Ovary (tissue), 3 donors: ENCODE results near the gene SUGCT.

Source experiments
- CTCF ChIP-seq, 3 donors: fragments of 450-650 bp in 2 of 3; fragments of 200-600 bp in 1 of 3; IDR thresholded peaks; one replicate each; pipeline versions ENCODE4 v1.5.1 to v1.8.0; 2016 to 2022; ENCODE audit warnings: antibody characterized with exemption in 3 of 3, mild to moderate bottlenecking in 1 of 3
- EP300 ChIP-seq: sonication (generic); formaldehyde crosslinking; IDR thresholded peaks from one replicate; pipeline ENCODE4 v1.6.1; 2017; ENCODE audit warnings: antibody characterized with exemption
- POLR2A ChIP-seq: fragments of 450-650 bp; IDR thresholded peaks from one replicate; pipeline ENCODE4 v1.6.1; 2017; ENCODE audit warnings: antibody characterized with exemption, mild to moderate bottlenecking, moderate library complexity
- donor health status: DM: no; HTN: no; CAD: no.

DNA sequence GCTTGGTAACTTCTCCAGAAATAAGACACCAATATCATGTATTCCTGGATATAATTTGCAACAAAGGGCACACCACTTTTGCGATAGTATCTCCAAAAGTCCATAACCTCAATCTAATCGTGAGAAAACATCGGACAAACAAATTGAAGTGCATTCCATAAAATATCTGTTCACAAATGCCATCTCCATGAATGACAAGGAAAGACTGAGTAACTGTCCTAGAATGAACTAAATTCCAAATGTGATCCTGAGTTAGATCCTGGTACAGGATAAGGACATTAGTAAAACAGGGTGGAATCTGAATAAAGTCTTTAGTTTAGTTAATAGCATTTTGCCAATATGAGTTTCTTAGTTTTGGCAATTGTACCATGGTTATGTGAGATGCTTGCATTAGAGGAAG is 384.2 kb downstream of the SUGCT start:
- TF ChIP-seq EP300 (no peak), CTCF (IDR thresholded peaks at IDR 0.05) (no peak), POLR2A (no peak)
